DND-41 (cell line): Measurements from ENCODE around the gene IGSF9B.

Source experiments
- ATAC-seq: fragments of 200-7000 bp; cut with Tn5 transposase; 3 replicates; pipeline ENCODE4 v1.9.1; 2021; ENCODE audit warnings: low read depth; ENCODE audit not compliant: insufficient read depth
- DNase-seq: peaks from one replicate; pipeline ENCODE4 v3.0.0-alpha.2; 2020
- H2AFZ ChIP-seq: 2 replicates; pipeline ENCODE4 v1.6.0; 2012; ENCODE audit warnings: low read depth, low read length
- H3K27ac ChIP-seq: 2 replicates; pipeline ENCODE4 v1.5.1; 2012; ENCODE audit warnings: low read length, inconsistent platforms
- H3K27me3 ChIP-seq: fragments of 200-600 bp; sonication (generic); 2 replicates; pipeline ENCODE4 v1.6.0; 2012; ENCODE audit warnings: low read length, mild to moderate bottlenecking, inconsistent platforms; ENCODE audit not compliant: insufficient read depth, poor library complexity
- H3K36me3 ChIP-seq: 2 replicates; pipeline ENCODE4 v1.5.1; 2012; ENCODE audit warnings: low read length, inconsistent platforms; ENCODE audit not compliant: insufficient read depth
- H3K4me1 ChIP-seq: 2 replicates; pipeline ENCODE4 v1.5.1; 2012; ENCODE audit warnings: mild to moderate bottlenecking, low read length; ENCODE audit not compliant: insufficient read depth
- H3K4me2 ChIP-seq: 2 replicates; pipeline ENCODE4 v1.6.0; 2012; ENCODE audit warnings: mild to moderate bottlenecking, moderate library complexity, low read length, inconsistent platforms; ENCODE audit not compliant: insufficient read depth
- H3K4me3 ChIP-seq, 2 experiments: fragments of 200-600 bp in 1 of 2; shearing (Covaris generic) in 1 of 2; 2 replicates each; pipeline ENCODE4 v1.5.1; 2012 to 2016; ENCODE audit warnings: inconsistent platforms in 2 of 2, low read length in 2 of 2, mild to moderate bottlenecking in 2 of 2, low read depth in 1 of 2, moderate library complexity in 1 of 2
- H3K79me2 ChIP-seq: 2 replicates; pipeline ENCODE4 v1.6.0; 2012; ENCODE audit warnings: low read length, inconsistent platforms; ENCODE audit not compliant: insufficient read depth
- H3K9ac ChIP-seq: 2 replicates; pipeline ENCODE4 v1.6.0; 2012; ENCODE audit warnings: low read depth, mild to moderate bottlenecking, inconsistent platforms, low read length, moderate library complexity
- H3K9me3 ChIP-seq: 2 replicates; pipeline ENCODE4 v1.5.1; 2012; ENCODE audit warnings: low read length, moderate library complexity, mild to moderate bottlenecking, inconsistent platforms; ENCODE audit not compliant: insufficient read depth, severe bottlenecking
- H4K20me1 ChIP-seq: 2 replicates; pipeline ENCODE4 v1.6.0; 2012; ENCODE audit warnings: low read length; ENCODE audit not compliant: insufficient read depth
- EZH2 ChIP-seq: IDR thresholded peaks from 3 replicates; pipeline ENCODE4 v1.6.1; 2012; ENCODE audit warnings: borderline replicate concordance, low read depth, mild to moderate bottlenecking, moderate library complexity, low read length, inconsistent platforms; ENCODE audit not compliant: severe bottlenecking
- TF ChIP-seq, protein P1 (sequence below): IDR thresholded peaks from 2 replicates; pipeline ENCODE4 v1.5.1; 2012; ENCODE audit warnings: borderline replicate concordance, low read length, moderate library complexity, mild to moderate bottlenecking; ENCODE audit not compliant: poor library complexity, severe bottlenecking; ENCODE audit errors: extremely low read depth

IGSF9B gene

DNA sequence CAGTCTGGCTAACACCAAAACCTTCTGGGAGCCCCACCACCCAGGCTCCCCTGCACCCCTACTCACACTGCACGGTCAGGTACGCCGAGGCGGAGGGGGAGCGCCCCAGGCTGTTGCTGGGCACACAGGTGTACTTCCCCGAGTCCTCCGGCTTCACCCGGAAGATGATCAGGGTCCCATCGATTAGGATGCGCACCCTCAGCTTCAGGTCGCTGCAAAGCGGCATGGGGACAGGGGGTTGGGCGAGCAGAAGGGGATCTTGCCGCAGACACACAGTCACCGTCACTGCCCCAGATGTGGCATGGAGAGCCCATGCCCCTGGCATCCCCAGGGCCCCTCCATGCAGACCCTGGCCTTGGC is 21.2 kb downstream of the IGSF9B start:
- Histone ChIP-seq H3K27ac (no peak overlapping the region), H3K9ac (no peak overlapping the region)
- ATAC-seq: no peak

DNA sequence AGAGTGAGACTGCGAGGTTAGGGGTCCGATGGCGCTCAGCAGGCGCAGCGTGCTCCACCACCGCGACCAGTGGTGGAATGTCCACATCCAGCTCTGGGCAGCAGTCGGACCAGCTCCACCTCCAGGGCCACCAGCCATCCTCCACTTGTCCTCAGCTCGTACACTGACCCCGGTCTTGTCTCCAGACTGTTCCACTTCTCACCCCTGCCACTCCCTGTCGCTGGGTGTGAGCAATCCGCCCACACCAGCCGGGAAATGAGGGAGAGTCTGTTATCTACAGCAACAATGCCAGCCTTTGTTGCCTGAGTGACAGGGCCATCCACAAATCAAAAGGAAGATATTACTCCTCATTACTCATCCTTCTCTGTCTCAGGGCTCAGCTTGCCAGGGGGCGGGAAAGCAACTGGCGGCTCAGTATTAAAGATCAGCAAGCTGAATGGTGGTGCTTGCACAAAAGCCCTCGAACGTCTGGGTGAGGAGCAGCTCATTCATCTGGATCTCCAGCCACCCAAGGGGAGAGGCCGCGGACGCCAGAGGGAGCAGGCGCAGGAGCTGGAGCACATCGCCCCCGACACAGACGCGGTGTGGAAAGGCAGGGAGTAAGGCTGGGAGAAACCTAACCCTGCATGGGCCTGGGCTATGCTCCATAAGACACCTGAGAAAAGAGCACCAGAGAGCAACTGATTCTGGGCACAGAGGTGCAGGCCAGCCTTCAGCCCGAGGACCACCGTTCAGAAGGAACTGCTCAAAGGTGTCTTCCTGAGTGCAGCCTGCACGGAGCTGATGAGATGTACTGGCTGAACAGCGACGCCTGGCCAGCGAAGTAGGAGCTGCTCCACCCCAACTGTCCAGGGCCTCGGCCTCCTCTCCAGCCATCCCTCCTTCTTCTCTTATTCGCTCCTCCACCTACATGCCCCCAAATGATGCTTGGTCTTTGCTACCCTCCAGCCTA is 21.9 kb downstream of the IGSF9B start:
- Histone ChIP-seq H3K79me2 (no peaks in the 10 kb centered on the region), H3K9me3 (no peaks in the 10 kb centered on the region), H3K27ac (no peak overlapping the region), H3K4me2 (no peak overlapping the region), H3K9ac (no peak overlapping the region), H3K36me3 (peaks cover 65% of the 10 kb centered on the region), H3K27me3 (no peaks in the 10 kb centered on the region), H3K4me1 (peaks cover 11% of the 10 kb centered on the region), H4K20me1 (peaks cover 12% of the 10 kb centered on the region), H3K4me3 (no peak overlapping the region), H2AFZ (no peak overlapping the region)
- DNase-seq: no peak
- TF ChIP-seq, protein P1, sequence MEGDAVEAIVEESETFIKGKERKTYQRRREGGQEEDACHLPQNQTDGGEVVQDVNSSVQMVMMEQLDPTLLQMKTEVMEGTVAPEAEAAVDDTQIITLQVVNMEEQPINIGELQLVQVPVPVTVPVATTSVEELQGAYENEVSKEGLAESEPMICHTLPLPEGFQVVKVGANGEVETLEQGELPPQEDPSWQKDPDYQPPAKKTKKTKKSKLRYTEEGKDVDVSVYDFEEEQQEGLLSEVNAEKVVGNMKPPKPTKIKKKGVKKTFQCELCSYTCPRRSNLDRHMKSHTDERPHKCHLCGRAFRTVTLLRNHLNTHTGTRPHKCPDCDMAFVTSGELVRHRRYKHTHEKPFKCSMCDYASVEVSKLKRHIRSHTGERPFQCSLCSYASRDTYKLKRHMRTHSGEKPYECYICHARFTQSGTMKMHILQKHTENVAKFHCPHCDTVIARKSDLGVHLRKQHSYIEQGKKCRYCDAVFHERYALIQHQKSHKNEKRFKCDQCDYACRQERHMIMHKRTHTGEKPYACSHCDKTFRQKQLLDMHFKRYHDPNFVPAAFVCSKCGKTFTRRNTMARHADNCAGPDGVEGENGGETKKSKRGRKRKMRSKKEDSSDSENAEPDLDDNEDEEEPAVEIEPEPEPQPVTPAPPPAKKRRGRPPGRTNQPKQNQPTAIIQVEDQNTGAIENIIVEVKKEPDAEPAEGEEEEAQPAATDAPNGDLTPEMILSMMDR: no peak
- no peak for TF ChIP-seq EZH2
- 0 out of 3 replicates have a peak, but pooled peaks have one; percentile 22 for ATAC-seq

More for the DNA sequence above, 21.2 kb downstream of the IGSF9B start:
- H3K4me2 ChIP-seq: no peak overlapping the region
- no peak overlapping the region for H2AFZ ChIP-seq
- H3K9me3 ChIP-seq: no peaks in the 10 kb centered on the region
- H3K4me1 ChIP-seq: peaks cover 5% of the 10 kb centered on the region; the same call in 1 of the 2 replicates
- no peak for DNase-seq
- H3K27me3 ChIP-seq: no peaks in the 10 kb centered on the region
- TF ChIP-seq, protein P1: no peak
- no peak for TF ChIP-seq EZH2
- H3K36me3 ChIP-seq: peaks cover 66% of the 10 kb centered on the region
- 0 out of 2 replicates have a peak, but pooled peaks cover 2% of the 10 kb centered on the region for H3K79me2 ChIP-seq
- peaks cover 15% of the 10 kb centered on the region for H4K20me1 ChIP-seq
- H3K4me3 ChIP-seq: no peak overlapping the region

DNA sequence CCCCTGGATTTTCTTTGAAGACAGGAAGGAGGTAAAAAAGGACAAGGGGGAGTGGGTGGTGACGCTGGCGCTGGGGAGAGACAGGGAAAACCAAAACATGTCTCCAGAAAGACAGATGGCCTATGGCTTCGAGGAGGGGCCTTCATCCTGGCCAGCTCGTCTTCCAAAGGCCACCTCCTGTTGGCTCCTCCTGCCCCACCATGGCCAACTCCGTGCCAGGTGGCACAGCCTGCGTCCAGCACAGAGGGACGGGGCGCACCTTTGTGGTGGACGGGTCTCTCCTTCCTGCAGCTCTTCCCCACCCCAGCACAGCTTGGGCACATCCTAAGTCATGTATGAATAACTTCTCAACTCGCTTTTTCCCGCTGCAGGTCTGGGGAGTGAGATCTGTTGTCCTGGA is 22.7 kb downstream of the IGSF9B start:
- Histone ChIP-seq H3K79me2 (no peaks in the 10 kb centered on the region), H3K4me2 (no peak overlapping the region), H2AFZ (no peak overlapping the region), H3K9ac (no peak overlapping the region), H4K20me1 (peaks cover 12% of the 10 kb centered on the region), H3K4me3 (no peak overlapping the region), H3K27me3 (no peaks in the 10 kb centered on the region), H3K9me3 (no peaks in the 10 kb centered on the region), H3K4me1 (peaks cover 19% of the 10 kb centered on the region), H3K27ac (no peak overlapping the region), H3K36me3 (peaks cover 61% of the 10 kb centered on the region)
- TF ChIP-seq, protein P1: no peak
- no peak for TF ChIP-seq EZH2
- ATAC-seq (no peak), DNase-seq (no peak)
